NCI-H510A (cell line): ENCODE measurements around the gene CEP57L1.

Experiments
- DNase-seq: peaks from one replicate; lab custom pipeline; 2025; lab: John Stamatoyannopoulos, UW

The CEP57L1 gene

GRCh38 chr6:109095036-109095834 is at the start of gene CEP57L1:
Gene CEP57L1, plus strand, starts transcription at chr6:109095507. Its CDS starts 49,715 bp downstream, at chr6:109145222.
- DNase-seq = peak; percentile 60

GRCh38 chr6:109048176-109048575 is 47.1 kb upstream of the CEP57L1 start:
- no peak for DNase-seq

GRCh38 chr6:109048670-109049415 is 46.5 kb upstream of the CEP57L1 start:
- DNase-seq = no peak

- DNase-seq = no peak
These were observed 45.3 kb upstream of the CEP57L1 start for GRCh38 chr6:109050012-109050411.

- DNase-seq = no peak
These were observed 44.7 kb upstream of the CEP57L1 start for GRCh38 chr6:109050447-109051102.

GRCh38 chr6:109051301-109052017 is 43.8 kb upstream of the CEP57L1 start:
- DNase-seq = no peak

GRCh38 chr6:109052018-109052651 is 43.2 kb upstream of the CEP57L1 start:
- DNase-seq = no peak

- DNase-seq = no peak
These were observed 42.5 kb upstream of the CEP57L1 start for GRCh38 chr6:109052852-109053251.

GRCh38 chr6:109053336-109053735 is 42.0 kb upstream of the CEP57L1 start:
- DNase-seq = no peak

GRCh38 chr6:109055771-109056235 is 39.5 kb upstream of the CEP57L1 start:
- DNase-seq = no peak

GRCh38 chr6:109056661-109057060 is 38.6 kb upstream of the CEP57L1 start:
- no peak for DNase-seq

GRCh38 chr6:109058620-109059019 is 36.7 kb upstream of the CEP57L1 start:
- DNase-seq = no peak

GRCh38 chr6:109059153-109059552 is 36.2 kb upstream of the CEP57L1 start:
- no peak for DNase-seq

GRCh38 chr6:109059571-109060021 is 35.7 kb upstream of the CEP57L1 start:
- no peak for DNase-seq

GRCh38 chr6:109060571-109060970 is 34.7 kb upstream of the CEP57L1 start:
- no peak for DNase-seq

GRCh38 chr6:109062216-109062615 is 33.1 kb upstream of the CEP57L1 start:
- no peak for DNase-seq

GRCh38 chr6:109062767-109063352 is 32.4 kb upstream of the CEP57L1 start:
- DNase-seq = no peak

GRCh38 chr6:109069746-109070145 is 25.6 kb upstream of the CEP57L1 start:
- no peak for DNase-seq

- DNase-seq = no peak
These were observed 24.0 kb upstream of the CEP57L1 start for GRCh38 chr6:109071125-109071917.
